Bronchial epithelial cell (primary cell): ENCODE measurements around the gene INPP4A. TPM values are rescaled to one million over a fixed set of nuclear protein-coding genes. Genes with fewer than 3 reads are reported as not detected.
"Not testable (repeated sequence)": the region's sequence is repeated elsewhere in the genome, so short reads cannot be mapped to it uniquely, and the experiment has no call there.

Source experiments
- DNase-seq: peaks from one replicate; pipeline ENCODE4 v3.0.0-alpha.2; 2010; ENCODE audit warnings: low read depth
- FAIRE-seq: peaks from 2 replicates; lab custom pipeline; 2011; peaks lifted over from hg19 to GRCh38; lab: Jason Lieb, UNC
- H3K27me3 ChIP-seq: 2 replicates; pipeline ENCODE4 v1.5.1; 2011; ENCODE audit warnings: low read length; ENCODE audit not compliant: control insufficient read depth, insufficient read depth
- H3K36me3 ChIP-seq: 2 replicates; pipeline ENCODE4 v1.5.1; 2011; ENCODE audit warnings: low read length; ENCODE audit not compliant: control insufficient read depth, insufficient read depth
- H3K4me3 ChIP-seq: 2 replicates; pipeline ENCODE4 v1.5.1; 2011; ENCODE audit warnings: mild to moderate bottlenecking, low read depth, low read length, control low read depth
- CTCF ChIP-seq: IDR thresholded peaks from 2 replicates; pipeline ENCODE4 v1.5.1; 2011; ENCODE audit warnings: mild to moderate bottlenecking, moderate library complexity, low read length, control low read depth, inconsistent platforms; ENCODE audit not compliant: insufficient read depth, severe bottlenecking
- total RNA-seq: library from RNA; depleted of rRNA; stranded (reverse); fragments of >200 nt; gene quantifications from 2 replicates; pipeline ENCODE4 v1.2.1, GENCODE V29; 2014

Gene INPP4A
- total RNA-seq, 1 donor from 2014 or later, result 18.2 TPM

DNA sequence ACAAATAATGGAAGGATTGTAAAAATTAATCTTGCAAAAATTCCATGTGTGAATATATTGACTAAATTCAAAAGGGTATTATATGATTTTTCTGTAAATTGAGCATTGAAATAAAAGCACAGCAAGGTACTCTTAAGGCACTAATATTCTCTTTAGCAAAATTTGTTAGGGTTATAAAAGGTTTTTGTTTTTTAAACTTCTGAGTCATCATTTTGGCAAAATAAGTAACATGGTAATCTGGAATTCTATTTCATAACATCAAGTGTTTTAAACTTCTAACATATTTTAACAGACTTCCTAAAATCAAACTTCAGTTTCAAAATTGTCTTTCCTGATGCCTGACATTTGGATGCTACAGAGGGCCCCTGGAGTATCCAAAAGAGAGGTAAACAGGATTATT lies 12.5 kb upstream of the INPP4A start:
- no peak overlapping the region for H3K4me3 ChIP-seq
- H3K27me3 ChIP-seq, result no peaks in the 10 kb centered on the region
- DNase-seq (no peak), FAIRE-seq (no peak)
- TF ChIP-seq CTCF, result no peak
- no peaks in the 10 kb centered on the region for H3K36me3 ChIP-seq

DNA sequence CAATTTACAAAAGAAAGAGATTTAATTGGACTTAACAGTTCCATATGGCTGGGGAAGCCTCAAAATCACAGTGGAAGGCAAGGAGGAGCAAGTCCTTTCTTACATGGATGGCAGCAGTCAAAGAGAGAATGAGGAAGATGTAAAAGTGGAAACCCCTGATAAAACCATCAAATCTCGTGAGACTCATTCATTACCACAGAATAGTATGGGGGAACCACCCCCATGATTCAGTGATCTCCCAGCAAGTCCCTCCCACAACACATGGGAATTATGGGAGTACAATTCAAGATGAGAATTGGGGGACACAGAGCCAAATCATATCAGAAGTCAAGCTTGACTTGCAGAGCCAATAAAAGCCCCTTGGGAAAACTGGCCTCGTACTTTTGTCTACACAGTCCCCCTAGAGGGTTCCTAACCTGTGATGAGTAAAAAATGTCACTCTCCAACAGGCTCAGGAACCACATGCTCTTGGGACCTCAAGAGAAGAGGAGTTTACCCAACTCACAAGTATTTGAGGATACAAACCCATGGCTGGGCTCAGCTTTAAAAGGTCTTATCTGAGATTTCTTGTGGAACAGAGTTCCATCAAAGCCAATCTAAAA lies 11.2 kb upstream of the INPP4A start:
- no peaks in the 10 kb centered on the region for H3K27me3 ChIP-seq
- DNase-seq, result no peak
- H3K36me3 ChIP-seq, result no peaks in the 10 kb centered on the region
- no peak overlapping the region for H3K4me3 ChIP-seq
- no peak for TF ChIP-seq CTCF
- FAIRE-seq, result no peak

- Histone ChIP-seq H3K36me3 (no peaks in the 10 kb centered on the region), H3K4me3 (no peak overlapping the region), H3K27me3 (no peaks in the 10 kb centered on the region)
- TF ChIP-seq CTCF, result no peak
- no peak for FAIRE-seq
- no peak for DNase-seq
These were observed 10.2 kb upstream of the INPP4A start for GRCh38 chr2:98434492-98434891.

- FAIRE-seq, result not testable (repeated sequence)
These were observed 9.0 kb upstream of the INPP4A start for GRCh38 chr2:98435670-98436069.

GRCh38 chr2:98436734-98437133 lies 7.9 kb upstream of the INPP4A start:
- DNase-seq (no peak), FAIRE-seq (no peak)
- no peak for TF ChIP-seq CTCF
- H3K36me3 ChIP-seq, result no peaks in the 10 kb centered on the region
- no peak overlapping the region for H3K4me3 ChIP-seq
- no peaks in the 10 kb centered on the region for H3K27me3 ChIP-seq

More at GRCh38 chr2:98435670-98436069, 9.0 kb upstream of the INPP4A start:
- H3K4me3 ChIP-seq, H3K36me3 ChIP-seq, H3K27me3 ChIP-seq: not testable (repeated sequence)
- peak; percentile 65 for DNase-seq

GRCh38 chr2:98438190-98439133 lies 6.2 kb upstream of the INPP4A start:
- TF ChIP-seq CTCF, result no peak
- FAIRE-seq, result no peak
- no peak for DNase-seq
- Histone ChIP-seq H3K4me3 (no peak overlapping the region), H3K36me3 (no peaks in the 10 kb centered on the region), H3K27me3 (no peaks in the 10 kb centered on the region)
